Nephron progenitor cell (in vitro differentiated cells): Measurements from ENCODE around the gene BAZ1A.

Experiments
- DNase-seq: peaks from one replicate; pipeline ENCODE4 v3.0.0; 2021
- H3K27ac Mint-ChIP-seq: 2 replicates; pipeline ENCODE4 v1.8.0; 2021; ENCODE audit warnings: mild to moderate bottlenecking, moderate library complexity, mixed read lengths
- H3K27me3 Mint-ChIP-seq: 2 replicates; pipeline ENCODE4 v1.8.0; 2021; ENCODE audit warnings: mild to moderate bottlenecking, low read depth, mixed read lengths; ENCODE audit not compliant: poor library complexity
- H3K36me3 Mint-ChIP-seq: 2 replicates; pipeline ENCODE4 v1.8.0; 2021; ENCODE audit warnings: low read depth, mixed read lengths
- H3K4me1 Mint-ChIP-seq: 2 replicates; pipeline ENCODE4 v1.8.0; 2021; ENCODE audit warnings: mixed read lengths
- H3K4me3 Mint-ChIP-seq: 2 replicates; pipeline ENCODE4 v1.8.0; 2021; ENCODE audit warnings: mild to moderate bottlenecking, moderate library complexity, mixed read lengths
- H3K9me3 Mint-ChIP-seq: 2 replicates; pipeline ENCODE4 v1.8.0; 2021; ENCODE audit warnings: mild to moderate bottlenecking, moderate library complexity, mixed read lengths
- TF ChIP-seq, protein P1 (sequence below): fragments of 200-600 bp; sonication (generic); IDR thresholded peaks from 2 replicates; pipeline ENCODE4 v1.5.0; 2021; ENCODE audit warnings: antibody characterized with exemption

The BAZ1A gene

DNA sequence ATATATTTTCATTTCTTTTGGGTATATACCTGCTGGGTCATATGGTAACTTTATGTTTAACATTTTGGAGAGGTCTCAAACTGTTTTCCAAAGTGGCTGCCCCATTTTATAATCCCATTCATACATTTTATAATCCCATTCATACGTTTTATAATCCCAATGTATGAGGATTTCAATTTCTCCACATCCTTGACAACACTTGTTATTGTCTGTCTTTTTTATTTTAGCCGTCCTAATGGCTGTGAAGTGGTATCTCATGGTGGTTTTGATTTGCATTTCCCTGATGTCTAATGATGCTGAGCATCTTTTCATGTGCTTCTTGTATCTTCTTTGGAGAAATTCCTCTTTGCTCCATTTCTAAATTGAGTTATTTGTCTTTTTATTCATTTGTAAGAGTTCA lies 154.0 kb downstream of the BAZ1A start:
- DNase-seq: no peak
- TF ChIP-seq, protein P1, sequence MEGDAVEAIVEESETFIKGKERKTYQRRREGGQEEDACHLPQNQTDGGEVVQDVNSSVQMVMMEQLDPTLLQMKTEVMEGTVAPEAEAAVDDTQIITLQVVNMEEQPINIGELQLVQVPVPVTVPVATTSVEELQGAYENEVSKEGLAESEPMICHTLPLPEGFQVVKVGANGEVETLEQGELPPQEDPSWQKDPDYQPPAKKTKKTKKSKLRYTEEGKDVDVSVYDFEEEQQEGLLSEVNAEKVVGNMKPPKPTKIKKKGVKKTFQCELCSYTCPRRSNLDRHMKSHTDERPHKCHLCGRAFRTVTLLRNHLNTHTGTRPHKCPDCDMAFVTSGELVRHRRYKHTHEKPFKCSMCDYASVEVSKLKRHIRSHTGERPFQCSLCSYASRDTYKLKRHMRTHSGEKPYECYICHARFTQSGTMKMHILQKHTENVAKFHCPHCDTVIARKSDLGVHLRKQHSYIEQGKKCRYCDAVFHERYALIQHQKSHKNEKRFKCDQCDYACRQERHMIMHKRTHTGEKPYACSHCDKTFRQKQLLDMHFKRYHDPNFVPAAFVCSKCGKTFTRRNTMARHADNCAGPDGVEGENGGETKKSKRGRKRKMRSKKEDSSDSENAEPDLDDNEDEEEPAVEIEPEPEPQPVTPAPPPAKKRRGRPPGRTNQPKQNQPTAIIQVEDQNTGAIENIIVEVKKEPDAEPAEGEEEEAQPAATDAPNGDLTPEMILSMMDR: no peak
- no peaks in the 10 kb centered on the region for H3K9me3 Mint-ChIP-seq
- peaks cover 10% of the 10 kb centered on the region for H3K27me3 Mint-ChIP-seq
- H3K36me3 Mint-ChIP-seq: no peaks in the 10 kb centered on the region
- no peak overlapping the region for H3K4me3 Mint-ChIP-seq
- peaks cover 16% of the 10 kb centered on the region for H3K4me1 Mint-ChIP-seq
- no peak overlapping the region for H3K27ac Mint-ChIP-seq

DNA sequence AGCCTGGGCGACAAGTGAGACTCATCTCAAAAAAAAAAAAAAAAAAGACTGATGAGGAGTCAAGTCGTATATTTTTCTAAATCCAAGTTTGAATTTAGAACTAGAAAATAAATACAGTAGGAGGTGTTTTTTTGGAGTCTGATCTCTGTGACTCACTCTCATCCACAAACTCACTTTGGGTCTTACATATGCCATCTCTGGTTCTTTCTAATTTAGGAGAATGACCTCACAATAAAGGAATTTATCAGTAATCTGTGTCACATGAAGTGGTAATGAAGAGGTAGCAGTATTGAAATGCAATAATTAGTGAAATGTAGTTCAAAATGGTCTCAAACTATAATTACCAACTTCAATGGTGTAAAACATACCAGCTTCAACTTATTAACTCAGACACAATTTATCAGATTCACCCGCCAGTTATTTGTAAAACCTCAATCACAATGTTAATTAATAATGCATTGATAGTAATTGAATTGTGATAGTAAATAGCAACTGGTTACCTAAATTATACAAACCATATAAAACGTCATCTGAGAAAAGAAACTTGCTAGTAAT lies 156.3 kb downstream of the BAZ1A start:
- DNase-seq: no peak
- peaks cover 14% of the 10 kb centered on the region for H3K27me3 Mint-ChIP-seq
- no peaks in the 10 kb centered on the region for H3K36me3 Mint-ChIP-seq
- H3K27ac Mint-ChIP-seq: no peak overlapping the region
- H3K4me3 Mint-ChIP-seq: no peak overlapping the region
- H3K9me3 Mint-ChIP-seq: no peaks in the 10 kb centered on the region
- TF ChIP-seq, protein P1: no peak
- H3K4me1 Mint-ChIP-seq: peaks cover 16% of the 10 kb centered on the region

DNA sequence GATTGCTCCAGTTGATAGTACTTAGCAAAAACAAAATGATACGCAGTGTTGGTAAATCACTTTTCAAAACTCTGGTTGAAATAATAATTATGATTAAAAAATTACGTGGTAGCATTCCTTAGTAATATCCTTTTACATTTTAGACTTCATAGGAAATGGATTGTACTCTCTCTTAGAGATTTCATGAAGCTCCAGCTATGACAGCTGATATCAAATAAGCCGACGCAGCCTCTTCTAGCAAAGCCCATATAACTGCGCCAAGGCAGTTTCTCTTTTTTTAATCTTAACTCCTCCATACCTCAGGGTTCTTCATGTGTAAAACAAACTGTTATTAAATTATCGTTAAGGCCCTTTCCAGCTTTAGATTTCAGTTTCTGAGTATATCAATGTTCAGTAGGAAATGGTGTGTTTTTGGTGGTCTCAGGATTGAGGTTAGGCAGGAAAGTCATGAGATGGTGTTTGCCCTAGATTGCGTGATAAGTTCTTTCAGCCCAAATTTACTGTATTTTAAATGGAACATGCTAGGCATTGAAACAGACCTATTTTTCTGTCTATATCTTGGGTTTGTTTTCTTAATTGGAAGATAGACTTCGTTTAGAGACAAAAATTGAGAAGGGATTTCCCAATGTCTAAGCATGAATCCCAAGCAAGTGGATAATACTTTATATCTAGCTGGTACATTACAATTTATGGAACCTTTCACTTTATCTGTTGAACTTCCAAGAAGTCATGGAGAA lies 159.9 kb downstream of the BAZ1A start:
- Mint-ChIP-seq H3K4me1 (peaks cover 27% of the 10 kb centered on the region), H3K4me3 (peak overlapping the region; percentile 73), H3K9me3 (no peaks in the 10 kb centered on the region), H3K36me3 (no peaks in the 10 kb centered on the region), H3K27me3 (peaks cover 7% of the 10 kb centered on the region), H3K27ac (no peak overlapping the region)
- TF ChIP-seq, protein P1: no peak
- DNase-seq: no peak

DNA sequence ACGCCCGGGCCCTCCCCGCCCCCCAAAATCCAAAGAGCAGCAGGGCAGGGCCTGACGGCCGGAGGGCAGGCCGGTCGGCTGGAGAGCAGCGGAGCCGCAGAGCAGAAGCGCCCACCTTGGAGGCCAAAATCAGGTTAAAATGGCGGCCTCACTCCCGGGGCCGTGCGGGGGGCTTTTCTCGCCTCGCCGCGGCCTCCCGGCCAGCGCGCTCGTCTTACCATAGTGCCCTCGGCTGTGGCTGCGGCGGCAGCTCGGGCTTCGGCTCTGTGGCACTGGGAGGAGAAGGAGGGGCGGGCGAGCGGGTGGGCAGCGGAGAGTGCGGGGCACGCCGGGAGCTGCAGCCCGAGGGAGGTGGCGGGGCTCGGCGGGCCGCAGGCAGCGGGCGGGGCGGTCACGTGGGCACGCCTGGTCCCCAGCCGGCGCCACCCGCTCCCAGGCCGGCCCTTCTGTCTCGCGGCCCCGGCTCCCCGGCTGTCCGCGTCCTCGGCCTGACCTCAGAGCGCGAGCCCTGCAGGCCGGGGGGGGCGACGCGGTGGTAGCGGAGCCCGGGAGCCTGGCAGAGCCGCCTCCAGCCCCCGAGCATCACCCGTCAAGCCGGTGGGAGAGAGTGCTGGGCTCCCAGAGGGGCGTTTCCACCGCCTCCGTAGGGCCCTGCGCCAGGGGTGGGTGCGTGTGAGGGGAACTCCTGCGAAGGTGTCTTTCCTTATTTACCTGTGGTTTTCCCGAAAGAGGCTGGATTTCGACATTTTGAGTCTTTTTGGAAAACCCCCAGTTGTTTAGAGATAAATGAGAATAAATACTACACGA lies 160.6 kb downstream of the BAZ1A start, which contains the start of gene CFL2:
CFL2 (minus strand) TSS at position 274 of the 807 bp plus-strand sequence; CDS start at position 221, 53 bp downstream.
- H3K27ac Mint-ChIP-seq: peak within 1 kb of the TSS; percentile 16
- H3K4me3 Mint-ChIP-seq: peak within 1 kb of the TSS; percentile 88
- no peaks in the 10 kb centered on the region for H3K36me3 Mint-ChIP-seq
- TF ChIP-seq, protein P1: no peak
- DNase-seq: peak; percentile 88
- H3K4me1 Mint-ChIP-seq: peaks cover 27% of the 10 kb centered on the region
- H3K9me3 Mint-ChIP-seq: no peaks in the 10 kb centered on the region
- H3K27me3 Mint-ChIP-seq: peaks cover 7% of the 10 kb centered on the region

DNA sequence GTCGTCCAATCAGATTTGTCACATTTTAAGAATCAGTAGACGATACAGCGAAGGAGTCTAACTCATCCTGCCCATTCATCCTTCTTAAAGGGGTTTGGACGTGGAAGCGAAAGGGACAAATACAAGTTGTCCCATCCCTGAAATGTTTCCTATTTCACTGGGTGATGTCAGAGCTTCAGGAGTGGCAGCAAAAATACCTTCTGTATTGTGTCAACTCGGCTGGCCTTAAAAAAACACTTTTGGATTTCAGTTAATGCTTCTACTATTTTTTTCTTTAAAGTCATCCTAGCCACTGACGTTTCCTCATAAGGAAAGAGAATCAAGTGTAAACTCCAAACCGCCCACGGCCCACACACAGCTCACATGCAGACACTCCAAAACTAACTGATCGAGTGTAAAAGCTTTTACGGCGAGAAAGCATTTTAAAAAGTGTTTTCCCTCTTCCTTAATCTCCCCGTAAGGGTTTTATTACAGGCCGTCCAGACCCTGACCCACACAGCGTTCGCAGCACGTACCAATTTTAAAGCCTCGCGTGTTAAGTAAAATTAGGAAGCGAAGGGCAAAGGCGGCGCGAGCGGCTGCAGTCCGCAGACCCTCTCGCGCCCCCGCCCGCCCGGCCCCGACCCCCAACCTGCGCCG lies 161.4 kb downstream of the BAZ1A start:
- H3K27me3 Mint-ChIP-seq: peaks cover 4% of the 10 kb centered on the region
- peak overlapping the region; percentile 88 for H3K4me3 Mint-ChIP-seq
- H3K27ac Mint-ChIP-seq: peak overlapping the region; percentile 16
- H3K9me3 Mint-ChIP-seq: no peaks in the 10 kb centered on the region
- DNase-seq: no peak
- peaks cover 27% of the 10 kb centered on the region for H3K4me1 Mint-ChIP-seq
- TF ChIP-seq, protein P1: no peak
- no peaks in the 10 kb centered on the region for H3K36me3 Mint-ChIP-seq
